ENCODE measurements around the gene SLC19A1.

DNA sequence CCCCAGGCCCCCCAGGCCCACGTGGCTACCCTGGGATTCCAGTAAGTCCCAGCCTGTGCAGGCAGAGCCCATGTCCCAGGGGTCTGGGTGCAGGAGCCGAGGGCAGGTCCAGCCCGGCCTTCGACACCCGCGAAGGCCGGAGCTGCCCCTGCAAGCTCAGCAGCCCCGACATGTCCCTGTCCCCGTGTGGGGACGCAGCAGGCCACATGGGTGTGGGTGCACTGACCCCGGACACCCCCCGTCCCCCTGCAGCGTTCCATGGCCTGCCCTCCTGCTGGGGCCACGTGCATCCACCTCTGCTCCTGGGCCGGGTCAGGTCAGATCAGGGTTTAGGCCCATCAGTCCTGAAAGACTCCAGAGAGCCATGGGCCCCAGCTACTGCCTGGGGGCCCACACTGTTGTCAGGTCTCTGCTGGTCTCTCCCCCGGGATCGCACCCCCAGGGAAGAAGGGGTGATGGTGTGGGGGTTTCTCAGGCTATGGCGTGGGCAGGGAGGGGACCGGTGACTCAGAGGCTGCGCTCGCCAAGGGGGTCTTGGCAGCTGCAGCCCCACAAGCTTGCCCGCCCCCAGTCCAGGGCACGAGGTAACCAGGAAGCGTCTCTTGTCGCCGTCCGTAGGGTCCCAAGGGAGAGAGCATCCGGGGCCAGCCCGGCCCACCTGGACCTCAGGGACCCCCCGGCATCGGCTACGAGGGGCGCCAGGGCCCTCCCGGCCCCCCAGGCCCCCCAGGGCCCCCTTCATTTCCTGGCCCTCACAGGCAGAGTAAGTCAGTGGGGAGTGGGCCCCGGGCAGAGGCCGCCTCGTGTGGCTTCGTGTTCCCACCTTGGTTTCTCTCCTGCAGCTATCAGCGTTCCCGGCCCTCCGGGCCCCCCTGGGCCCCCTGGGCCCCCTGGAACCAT is 37.5 kb downstream of the SLC19A1 start:
- no peak for TF ChIP-seq POLR2A (IDR thresholded peaks at IDR 0.05)
- TF ChIP-seq CTCF (IDR thresholded peaks at IDR 0.05), result no peak
